ENCODE measurements around the gene SPSB3.

SPSB3 gene

GRCh38 chr16:1771188-1771863 lies 11.0 kb downstream of the SPSB3 start, which contains the start of gene NME3 (continued):
- TF ChIP-seq ZNF449 (tag by site-specific recombination; IDR thresholded peaks at IDR 0.05) (no peak), FEZF1 (tag by site-specific recombination; IDR thresholded peaks at IDR 0.05) (no peak), ZNF624 (tag by site-specific recombination; IDR thresholded peaks at IDR 0.05) (no peak), ZNF555 (tag by site-specific recombination; conservative IDR thresholded peaks at IDR 0.05) (no peak), ZNF768 (tag by site-specific recombination; IDR thresholded peaks at IDR 0.05) (no peak), TSHZ1 (tag by site-specific recombination; IDR thresholded peaks at IDR 0.05; ENCODE audit: borderline replicate concordance) (no peak), ZNF580 (tag by site-specific recombination; IDR thresholded peaks at IDR 0.05) (no peak), ZNF658 (tag by site-specific recombination; IDR thresholded peaks at IDR 0.05) (no peak), ZNF544 (tag by site-specific recombination; IDR thresholded peaks at IDR 0.05) (no peak), ZNF394 (tag by site-specific recombination; IDR thresholded peaks at IDR 0.05; ENCODE audit: borderline replicate concordance) (no peak), ZNF791 (tag by site-specific recombination; IDR thresholded peaks at IDR 0.05) (no peak), ZNF416 (tag by site-specific recombination; IDR thresholded peaks at IDR 0.05) (no peak), HOXC10 (CRISPR knock-in tag; IDR thresholded peaks at IDR 0.05) (no peak), ZNF530 (tag by site-specific recombination; IDR thresholded peaks at IDR 0.05; ENCODE audit: low read depth) (no peak), ZFP37 (tag by site-specific recombination; IDR thresholded peaks at IDR 0.05) (no peak), ZEB2 (tag by site-specific recombination; IDR thresholded peaks at IDR 0.05) (no peak), ZNF426 (tag by site-specific recombination; IDR thresholded peaks at IDR 0.05) (no peak), ZNF423 (tag by site-specific recombination; IDR thresholded peaks at IDR 0.05) (peak; percentile 89), SP3 (tag by site-specific recombination; IDR thresholded peaks at IDR 0.05) (peak; percentile 74), SP2 (tag by site-specific recombination; IDR thresholded peaks at IDR 0.05) (peak; percentile 44), ZNF654 (tag by site-specific recombination; IDR thresholded peaks at IDR 0.05; ENCODE audit: low read depth) (no peak), ZNF324 (tag by site-specific recombination; IDR thresholded peaks at IDR 0.05) (no peak), ZSCAN18 (tag by site-specific recombination; IDR thresholded peaks at IDR 0.05) (no peak), TCF7L2 (IDR thresholded peaks at IDR 0.05; ENCODE audit: borderline replicate concordance, low read depth, low read length) (no peak), ZNF248 (tag by site-specific recombination; IDR thresholded peaks at IDR 0.05) (no peak), ZNF350 (tag by site-specific recombination; IDR thresholded peaks at IDR 0.05) (no peak), HOXA7 (CRISPR knock-in tag; IDR thresholded peaks at IDR 0.05; ENCODE audit: borderline replicate concordance) (no peak), ZBTB11 (tag by site-specific recombination; conservative IDR thresholded peaks at IDR 0.05; ENCODE audit: low read depth) (no peak), ZNF266 (tag by site-specific recombination; IDR thresholded peaks at IDR 0.05; ENCODE audit: low read depth) (no peak), ZNF510 (tag by site-specific recombination; IDR thresholded peaks at IDR 0.05; ENCODE audit: insufficient replicate concordance) (no peak)
